ENCODE results near the gene RPA1. TPM values are rescaled to one million over a fixed set of nuclear protein-coding genes. Genes with fewer than 3 reads are reported as not detected.

Gene RPA1
- total RNA-seq, 1 donor from 2014 or later = 234 TPM

- intact Hi-C loops (cut with micrococcal nuclease) = no loop called here
Measured at GRCh38 chr17:1937461-1937860, 107.7 kb downstream of the RPA1 start.

DNA sequence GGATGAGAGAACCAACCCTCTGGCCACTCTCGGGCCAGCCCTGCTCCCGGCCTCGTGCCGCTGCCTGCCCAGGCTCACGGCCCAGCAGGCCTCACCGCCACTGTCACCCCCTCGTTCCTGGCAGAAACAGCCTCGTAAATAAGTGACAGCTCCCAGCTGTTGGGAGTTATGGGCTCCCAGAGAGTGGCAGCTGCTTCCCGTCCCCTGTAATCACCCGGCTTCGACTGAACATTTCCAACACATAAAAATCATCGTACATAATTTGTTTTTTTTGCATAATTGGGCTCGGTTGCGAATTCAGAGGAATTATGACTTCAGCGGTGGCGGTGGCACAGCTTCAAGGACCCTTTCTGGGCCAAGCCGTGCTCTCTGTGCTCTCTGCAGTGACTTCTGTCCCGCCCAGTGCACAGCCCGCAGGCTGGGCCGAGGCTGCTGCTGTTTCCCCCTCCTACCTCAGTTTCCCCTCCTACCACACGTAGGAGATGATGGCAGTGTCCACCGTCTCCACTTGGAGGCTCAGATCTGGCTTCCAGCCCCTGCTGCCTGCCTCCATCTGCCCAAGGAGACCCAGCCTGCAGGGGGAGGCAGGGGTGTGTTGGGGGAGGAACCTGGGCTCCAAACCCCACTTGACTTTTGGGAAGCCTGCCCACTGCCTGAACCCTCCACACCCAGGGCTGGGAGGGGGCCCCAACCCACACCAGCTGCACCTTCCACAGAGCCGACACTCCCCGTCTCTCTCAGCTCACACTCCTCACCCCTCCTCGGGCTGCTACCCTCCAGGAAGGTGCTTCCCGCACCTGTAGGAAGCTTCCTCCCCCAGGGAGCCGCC lies 110.4 kb downstream of the RPA1 start:
- intact Hi-C loops (cut with micrococcal nuclease) = no loop called here

DNA sequence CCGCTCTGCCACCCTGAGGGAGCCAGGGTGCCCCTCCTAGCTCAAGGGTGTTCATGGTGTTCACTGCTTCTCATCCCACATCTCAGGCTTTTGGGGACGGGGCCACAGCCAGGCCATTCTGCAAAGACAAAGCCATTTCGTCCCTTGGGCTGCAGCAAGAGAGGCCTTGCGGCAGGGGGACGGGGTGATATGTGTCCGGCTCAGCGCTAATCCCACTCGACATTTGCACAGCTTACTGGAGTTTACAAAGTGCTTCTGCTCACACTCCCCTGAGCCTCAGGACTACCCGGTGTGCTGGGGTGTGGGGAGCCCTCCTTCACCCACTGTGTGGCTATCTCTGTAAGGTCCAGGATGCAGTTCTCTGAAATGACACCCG lies 111.0 kb downstream of the RPA1 start:
- intact Hi-C loops (cut with micrococcal nuclease) = no loop called here

DNA sequence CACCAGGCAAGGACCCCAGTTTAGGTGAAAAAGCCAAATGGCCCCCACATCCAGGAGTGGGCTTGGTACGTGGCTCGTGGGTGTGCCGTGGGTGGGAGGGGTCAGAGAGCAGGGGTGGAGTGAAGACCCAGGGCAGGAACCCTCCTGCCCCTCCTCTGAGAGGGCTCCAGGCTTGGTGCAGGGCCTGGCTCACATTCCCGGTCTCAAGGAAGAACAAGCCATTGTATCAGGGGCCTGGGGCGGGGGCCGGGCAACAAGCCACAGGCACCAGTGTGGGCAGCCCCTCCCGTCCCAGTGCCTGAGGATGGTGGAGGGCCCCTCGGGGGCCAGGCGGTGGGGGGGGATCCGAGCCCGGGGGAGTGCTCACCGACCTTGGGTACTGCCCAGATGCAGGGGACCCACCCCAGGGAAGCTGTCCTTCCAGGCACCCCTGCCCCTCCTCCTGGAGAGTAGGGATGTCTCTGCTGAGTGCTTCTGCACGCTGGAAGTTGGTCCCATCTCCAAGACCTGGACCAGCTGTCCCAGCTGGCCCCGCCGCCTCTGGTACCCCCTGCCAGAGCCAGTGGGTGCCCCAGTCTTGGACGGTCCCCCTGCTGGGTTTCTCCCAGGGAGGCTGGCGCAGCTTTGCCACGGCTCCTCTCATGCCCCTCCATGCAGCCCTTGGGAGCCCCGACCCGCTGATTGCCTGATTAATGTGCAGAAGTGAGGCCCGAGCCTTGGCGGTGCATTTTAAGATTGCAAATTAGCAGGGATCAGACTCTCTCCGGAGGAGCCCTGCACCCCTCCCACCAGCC lies 111.7 kb downstream of the RPA1 start:
- intact Hi-C loops (cut with micrococcal nuclease) = no loop called here

DNA sequence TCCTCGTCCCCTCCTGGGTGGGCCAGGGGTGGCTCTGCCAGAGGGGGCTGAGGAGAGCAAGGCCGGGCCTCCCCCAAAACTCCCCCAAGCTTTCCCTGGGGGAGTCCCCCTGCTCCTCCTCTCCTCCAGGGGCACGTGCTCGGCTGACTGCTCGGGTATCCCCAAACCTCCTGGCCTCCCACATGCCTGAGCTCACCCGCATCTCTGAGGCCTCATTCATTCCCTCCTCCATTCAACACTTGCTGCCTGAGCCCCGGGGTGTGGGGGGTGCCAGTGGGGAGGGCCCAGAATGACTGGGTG lies 112.2 kb downstream of the RPA1 start:
- intact Hi-C loops (cut with micrococcal nuclease) = no loop called here

- intact Hi-C loops (cut with micrococcal nuclease) = no loop called here
Measured at GRCh38 chr17:1942666-1943435, 113.0 kb downstream of the RPA1 start.

DNA sequence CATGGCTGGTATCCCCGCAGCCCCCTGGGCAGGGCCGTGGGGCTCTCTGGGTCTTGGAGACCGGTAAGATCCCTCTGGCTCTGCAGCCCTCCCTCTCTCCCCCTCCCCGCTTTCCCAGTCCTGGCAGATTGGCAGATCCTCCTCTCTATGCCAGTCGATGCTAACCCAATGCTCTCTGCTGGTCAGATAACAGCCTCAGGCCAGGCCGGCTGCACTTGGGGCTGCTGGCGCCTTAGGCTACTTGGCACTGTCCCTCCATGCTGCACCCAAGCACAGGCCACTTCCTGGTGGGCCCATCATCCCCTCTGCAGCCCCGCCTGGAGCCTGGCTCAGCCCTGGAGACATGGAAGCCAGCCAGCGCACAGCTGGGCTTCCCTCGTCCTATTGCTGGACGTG lies 113.6 kb downstream of the RPA1 start:
- intact Hi-C loops (cut with micrococcal nuclease) = no loop called here

DNA sequence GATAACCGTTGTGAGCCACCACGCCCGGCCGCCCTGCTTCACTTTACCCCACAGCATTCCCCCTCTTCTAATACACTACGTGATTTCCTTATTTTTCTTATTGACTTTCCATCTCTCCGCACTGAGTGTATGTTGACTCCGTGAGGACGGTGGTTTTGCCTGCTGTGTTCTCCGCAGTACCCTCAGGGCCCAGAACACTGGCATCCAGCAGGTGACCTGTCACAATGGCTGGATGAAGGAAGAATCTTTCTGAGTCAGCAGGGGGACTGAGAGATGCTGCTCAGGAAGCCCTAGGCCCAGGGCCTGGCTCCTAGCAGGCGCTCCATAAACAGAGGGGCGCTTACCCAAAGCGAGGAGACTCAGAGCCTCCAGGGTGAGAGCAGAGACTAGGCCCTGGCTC lies 115.8 kb downstream of the RPA1 start:
- intact Hi-C loops (cut with micrococcal nuclease) = no loop called here

DNA sequence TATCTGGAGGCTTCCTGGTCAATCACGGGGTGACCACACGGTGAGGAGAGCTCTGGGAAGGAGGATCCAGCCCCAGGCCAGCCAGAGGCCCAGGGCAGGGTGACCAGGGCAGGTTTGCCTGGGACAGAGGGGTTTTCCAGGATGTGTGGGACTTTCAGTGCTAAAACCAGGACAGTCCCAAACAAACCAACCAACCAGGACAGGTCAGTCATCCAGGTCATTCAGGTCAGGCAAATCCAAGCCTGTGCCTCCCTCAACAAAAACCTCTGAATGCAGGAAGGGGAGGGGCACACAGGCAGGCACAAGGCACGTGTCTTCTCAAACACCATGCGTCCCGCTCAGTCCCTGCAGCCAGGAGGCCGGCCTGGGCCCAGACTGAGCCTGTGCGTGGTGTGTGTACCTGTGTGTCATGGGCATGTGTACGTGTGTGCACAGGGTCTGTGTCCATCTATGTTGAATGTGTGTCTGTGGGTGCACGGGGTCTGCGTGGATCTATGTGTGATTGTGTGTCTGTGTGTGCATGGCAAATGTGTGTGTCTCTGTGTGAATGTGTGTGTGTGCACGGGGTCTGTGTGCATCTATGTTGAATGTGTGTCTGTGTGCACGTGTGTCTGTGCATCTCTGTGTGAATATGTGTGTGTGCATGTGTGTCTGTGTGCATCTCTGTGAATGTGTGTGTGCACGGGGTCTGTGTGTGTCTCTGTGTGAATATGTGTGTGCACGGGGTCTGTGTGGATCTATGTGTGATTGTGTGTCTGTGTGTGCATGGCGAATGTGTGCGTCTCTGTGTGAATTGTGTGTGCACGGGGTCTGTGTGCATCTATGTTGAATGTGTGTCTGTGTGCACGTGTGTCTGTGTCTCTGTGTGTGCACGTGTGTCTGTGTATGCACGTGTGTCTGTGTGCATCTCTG lies 116.5 kb downstream of the RPA1 start:
- intact Hi-C loops (cut with micrococcal nuclease) = no loop called here

- intact Hi-C loops (cut with micrococcal nuclease) = no loop called here
Measured at GRCh38 chr17:1947229-1947742, 117.5 kb downstream of the RPA1 start.

GRCh38 chr17:1947743-1948516 lies 118.1 kb downstream of the RPA1 start:
- intact Hi-C loops (cut with micrococcal nuclease) = no loop called here

- intact Hi-C loops (cut with micrococcal nuclease) = no loop called here
Measured at GRCh38 chr17:1948517-1948825, 118.7 kb downstream of the RPA1 start.

Other genes starting within 250 kb of the RPA1 start
- gene SLC43A2, start 201.2 kb upstream of the RPA1 start, total RNA-seq = 0.41 and 0.43 TPM in 2 replicates
- 1.1 and 1.6 TPM in 2 replicates for gene SCARF1, start 184.3 kb upstream of the RPA1 start, total RNA-seq
- 4.9 and 5.2 TPM in 2 replicates for gene RILP, start 180.1 kb upstream of the RPA1 start, total RNA-seq
- 374 and 375 TPM in 2 replicates for gene PRPF8, start 145.1 kb upstream of the RPA1 start, total RNA-seq
- 0.07 and 0.11 TPM in 2 replicates for gene TLCD2, start 119.6 kb upstream of the RPA1 start, total RNA-seq
- gene WDR81, start 105.3 kb upstream of the RPA1 start, total RNA-seq = 41.0 and 42.4 TPM in 2 replicates
- gene SERPINF2, start 87.1 kb upstream of the RPA1 start, total RNA-seq = 0.36 and 0.48 TPM in 2 replicates
- 0.32 TPM in 1 of 2 replicates, not detected in the other for gene SERPINF1, start 67.9 kb upstream of the RPA1 start, total RNA-seq
- 35.8 and 36.6 TPM in 2 replicates for gene SMYD4, start 103 bp upstream of the RPA1 start, total RNA-seq
- gene RTN4RL1, start 195.3 kb downstream of the RPA1 start, total RNA-seq = 0.61 and 0.64 TPM in 2 replicates
- 36.6 and 38.5 TPM in 2 replicates for gene DPH1, start 200.1 kb downstream of the RPA1 start, total RNA-seq
- 38.2 and 42.1 TPM in 2 replicates for gene OVCA2, start 212.0 kb downstream of the RPA1 start, total RNA-seq
- gene HIC1, start 225.1 kb downstream of the RPA1 start, total RNA-seq = 65.7 and 66.8 TPM in 2 replicates

Measured in T-helper 2 cell treated with Interferon-gamma antibody and Interleukin-4, amounts not matched to agents 100 ng/mL and 5 ng/mL, for 36 hours (primary cell).